Epithelial cell of esophagus (primary cell): Measurements from ENCODE around the gene MACROD2.

Source experiments
- DNase-seq: peaks from one replicate; pipeline ENCODE4 v3.0.0; 2010; ENCODE audit warnings: low read depth
- H3K4me3 ChIP-seq: 2 replicates; pipeline ENCODE4 v1.5.1; 2011; ENCODE audit warnings: mild to moderate bottlenecking, low read length, control low read depth
- CTCF ChIP-seq: IDR thresholded peaks from 2 replicates; pipeline ENCODE4 v1.5.1; 2011; ENCODE audit warnings: low read depth, mild to moderate bottlenecking, low read length, control low read depth, inconsistent platforms; ENCODE audit not compliant: insufficient read depth; ENCODE audit errors: missing control alignments

The MACROD2 gene

GRCh38 chr20:15937179-15937578 is 1941.9 kb downstream of the MACROD2 start:
- no peak for TF ChIP-seq CTCF
- no peak overlapping the region for H3K4me3 ChIP-seq
- no peak for DNase-seq

GRCh38 chr20:15938847-15939246 is 1943.5 kb downstream of the MACROD2 start:
- TF ChIP-seq CTCF = no peak

GRCh38 chr20:15940127-15940526 is 1944.8 kb downstream of the MACROD2 start:
- TF ChIP-seq CTCF = no peak
- H3K4me3 ChIP-seq = no peak overlapping the region

More at GRCh38 chr20:15938847-15939246, 1943.5 kb downstream of the MACROD2 start:
- no peak for DNase-seq
- no peak overlapping the region for H3K4me3 ChIP-seq

GRCh38 chr20:15942130-15942529 is 1946.8 kb downstream of the MACROD2 start:
- TF ChIP-seq CTCF = no peak
- no peak overlapping the region for H3K4me3 ChIP-seq
- DNase-seq = peak; percentile 50

More at GRCh38 chr20:15940127-15940526, 1944.8 kb downstream of the MACROD2 start:
- no peak for DNase-seq

GRCh38 chr20:15945289-15945688 is 1950.0 kb downstream of the MACROD2 start:
- H3K4me3 ChIP-seq = no peak overlapping the region
- no peak for DNase-seq

GRCh38 chr20:15949391-15949790 is 1954.1 kb downstream of the MACROD2 start:
- no peak overlapping the region for H3K4me3 ChIP-seq
- TF ChIP-seq CTCF = no peak
- DNase-seq = no peak

More at GRCh38 chr20:15945289-15945688, 1950.0 kb downstream of the MACROD2 start:
- TF ChIP-seq CTCF = no peak

- no peak overlapping the region for H3K4me3 ChIP-seq
- no peak for TF ChIP-seq CTCF
- DNase-seq = peak; percentile 5
These were observed 1956.3 kb downstream of the MACROD2 start for GRCh38 chr20:15951658-15952057.
